ENCODE results near the gene HTT.

Gene HTT

GRCh38 chr4:3271131-3271530 lies 196.7 kb downstream of the HTT start:
- Histone ChIP-seq H3K27me3 (replicated peaks; ENCODE audit: control insufficient read depth, insufficient read depth, low read length) (no peaks in the 10 kb centered on the region), H3K4me3 (replicated peaks; ENCODE audit: low read depth, low read length) (no peak overlapping the region), H3K36me3 (ENCODE audit: control insufficient read depth, insufficient read depth, low read length) (no peaks in the 10 kb centered on the region)
- no peak for DNase-seq (ENCODE audit: extremely low read depth, insufficient read length)
- TF ChIP-seq CTCF (IDR thresholded peaks at IDR 0.05; ENCODE audit: insufficient read depth, low read length, poor library complexity, severe bottlenecking): no peak

GRCh38 chr4:3276986-3277385 lies 202.5 kb downstream of the HTT start:
- H3K27me3 ChIP-seq (replicated peaks; ENCODE audit: control insufficient read depth, insufficient read depth, low read length): no peaks in the 10 kb centered on the region
- H3K4me3 ChIP-seq (replicated peaks; ENCODE audit: low read depth, low read length): no peak overlapping the region
- DNase-seq (ENCODE audit: extremely low read depth, insufficient read length): no peak
- H3K36me3 ChIP-seq (ENCODE audit: control insufficient read depth, insufficient read depth, low read length): no peaks in the 10 kb centered on the region
- TF ChIP-seq CTCF (IDR thresholded peaks at IDR 0.05; ENCODE audit: insufficient read depth, low read length, poor library complexity, severe bottlenecking): no peak

- no peaks in the 10 kb centered on the region for H3K36me3 ChIP-seq (ENCODE audit: control insufficient read depth, insufficient read depth, low read length)
- H3K27me3 ChIP-seq (replicated peaks; ENCODE audit: control insufficient read depth, insufficient read depth, low read length): no peaks in the 10 kb centered on the region
- DNase-seq (ENCODE audit: extremely low read depth, insufficient read length): no peak
- no peak for TF ChIP-seq CTCF (IDR thresholded peaks at IDR 0.05; ENCODE audit: insufficient read depth, low read length, poor library complexity, severe bottlenecking)
- H3K4me3 ChIP-seq (replicated peaks; ENCODE audit: low read depth, low read length): no peak overlapping the region
These were observed 206.0 kb downstream of the HTT start for GRCh38 chr4:3280466-3280865.

GRCh38 chr4:3283483-3283882 lies 209.0 kb downstream of the HTT start:
- H3K36me3 ChIP-seq (ENCODE audit: control insufficient read depth, insufficient read depth, low read length): no peaks in the 10 kb centered on the region
- no peak for TF ChIP-seq CTCF (IDR thresholded peaks at IDR 0.05; ENCODE audit: insufficient read depth, low read length, poor library complexity, severe bottlenecking)
- no peaks in the 10 kb centered on the region for H3K27me3 ChIP-seq (replicated peaks; ENCODE audit: control insufficient read depth, insufficient read depth, low read length)

GRCh38 chr4:3283916-3284315 lies 209.4 kb downstream of the HTT start:
- Histone ChIP-seq H3K27me3 (replicated peaks; ENCODE audit: control insufficient read depth, insufficient read depth, low read length) (no peaks in the 10 kb centered on the region), H3K4me3 (replicated peaks; ENCODE audit: low read depth, low read length) (no peak overlapping the region), H3K36me3 (ENCODE audit: control insufficient read depth, insufficient read depth, low read length) (no peaks in the 10 kb centered on the region)
- no peak for DNase-seq (ENCODE audit: extremely low read depth, insufficient read length)
- TF ChIP-seq CTCF (IDR thresholded peaks at IDR 0.05; ENCODE audit: insufficient read depth, low read length, poor library complexity, severe bottlenecking): no peak

More at GRCh38 chr4:3283483-3283882, 209.0 kb downstream of the HTT start:
- DNase-seq (ENCODE audit: extremely low read depth, insufficient read length): no peak
- no peak overlapping the region for H3K4me3 ChIP-seq (replicated peaks; ENCODE audit: low read depth, low read length)
